Ishikawa (cell line): Measurements from ENCODE around the gene REV3L.

ENCODE experiments used
- CEBPB ChIP-seq: IDR thresholded peaks from 2 replicates; pipeline ENCODE4 v1.6.1; 2012
- CREB1 ChIP-seq: IDR thresholded peaks from 2 replicates; pipeline ENCODE4 v1.6.1; 2012; ENCODE audit warnings: low read depth
- EGR1 ChIP-seq: IDR thresholded peaks from 2 replicates; pipeline ENCODE4 v1.6.1; 2012
- EP300 ChIP-seq: IDR thresholded peaks from 2 replicates; pipeline ENCODE4 v1.6.1; 2012; ENCODE audit warnings: borderline replicate concordance
- FOXM1 ChIP-seq: IDR thresholded peaks from 2 replicates; pipeline ENCODE4 v1.6.1; 2012; ENCODE audit warnings: low read depth, borderline replicate concordance
- NFIC ChIP-seq: IDR thresholded peaks from 2 replicates; pipeline ENCODE4 v1.6.1; 2012
- RAD21 ChIP-seq: IDR thresholded peaks from 2 replicates; pipeline ENCODE4 v1.6.1; 2012; ENCODE audit warnings: low read depth
- TAF1 ChIP-seq: IDR thresholded peaks from 2 replicates; pipeline ENCODE4 v1.6.1; 2012; ENCODE audit warnings: low read depth, mild to moderate bottlenecking
- TCF12 ChIP-seq: IDR thresholded peaks from 2 replicates; pipeline ENCODE4 v1.6.1; 2012; ENCODE audit warnings: low read depth
- TEAD4 ChIP-seq: IDR thresholded peaks from 2 replicates; pipeline ENCODE4 v1.6.1; 2012
- YY1 ChIP-seq: IDR thresholded peaks from 2 replicates; pipeline ENCODE4 v1.6.1; 2012; ENCODE audit warnings: low read depth
- ZBTB7A ChIP-seq: IDR thresholded peaks from 2 replicates; pipeline ENCODE4 v1.6.1; 2012; ENCODE audit warnings: low read depth
- TF ChIP-seq, protein P1 (sequence below): IDR thresholded peaks from 2 replicates; pipeline ENCODE4 v1.6.1; 2012; ENCODE audit warnings: low read depth, mild to moderate bottlenecking
- TF ChIP-seq, protein P2 (sequence below): IDR thresholded peaks from 2 replicates; pipeline ENCODE4 v1.6.1; 2012
- TF ChIP-seq, protein P3 (sequence below): IDR thresholded peaks from 2 replicates; pipeline ENCODE4 v1.6.1; 2012

REV3L gene

DNA sequence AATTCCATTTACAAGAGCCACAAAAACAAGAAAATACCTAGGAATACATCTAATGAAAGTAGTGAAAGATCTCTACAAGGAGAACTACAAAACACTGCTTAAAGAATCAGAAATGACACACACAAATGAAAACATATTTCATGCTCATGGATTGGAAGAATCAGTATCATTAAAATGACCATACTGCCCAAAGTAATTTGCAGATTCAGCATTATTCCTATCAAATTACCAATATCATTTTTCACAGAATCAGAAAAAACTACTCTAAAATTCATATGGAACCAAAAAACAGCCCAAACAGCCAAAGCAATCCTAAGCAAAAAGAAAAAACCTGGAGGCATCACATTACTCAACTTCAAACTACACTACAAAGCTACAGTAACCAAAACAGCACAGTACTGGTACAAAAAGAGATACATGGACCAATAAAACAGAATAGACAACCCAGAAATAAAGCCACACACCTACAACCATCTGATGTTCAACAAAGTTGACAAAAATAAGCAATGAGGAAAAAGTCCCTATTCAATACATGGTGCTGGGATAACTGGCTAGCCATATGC, 24.3 kb downstream of the REV3L start:
- TF ChIP-seq, protein P1, sequence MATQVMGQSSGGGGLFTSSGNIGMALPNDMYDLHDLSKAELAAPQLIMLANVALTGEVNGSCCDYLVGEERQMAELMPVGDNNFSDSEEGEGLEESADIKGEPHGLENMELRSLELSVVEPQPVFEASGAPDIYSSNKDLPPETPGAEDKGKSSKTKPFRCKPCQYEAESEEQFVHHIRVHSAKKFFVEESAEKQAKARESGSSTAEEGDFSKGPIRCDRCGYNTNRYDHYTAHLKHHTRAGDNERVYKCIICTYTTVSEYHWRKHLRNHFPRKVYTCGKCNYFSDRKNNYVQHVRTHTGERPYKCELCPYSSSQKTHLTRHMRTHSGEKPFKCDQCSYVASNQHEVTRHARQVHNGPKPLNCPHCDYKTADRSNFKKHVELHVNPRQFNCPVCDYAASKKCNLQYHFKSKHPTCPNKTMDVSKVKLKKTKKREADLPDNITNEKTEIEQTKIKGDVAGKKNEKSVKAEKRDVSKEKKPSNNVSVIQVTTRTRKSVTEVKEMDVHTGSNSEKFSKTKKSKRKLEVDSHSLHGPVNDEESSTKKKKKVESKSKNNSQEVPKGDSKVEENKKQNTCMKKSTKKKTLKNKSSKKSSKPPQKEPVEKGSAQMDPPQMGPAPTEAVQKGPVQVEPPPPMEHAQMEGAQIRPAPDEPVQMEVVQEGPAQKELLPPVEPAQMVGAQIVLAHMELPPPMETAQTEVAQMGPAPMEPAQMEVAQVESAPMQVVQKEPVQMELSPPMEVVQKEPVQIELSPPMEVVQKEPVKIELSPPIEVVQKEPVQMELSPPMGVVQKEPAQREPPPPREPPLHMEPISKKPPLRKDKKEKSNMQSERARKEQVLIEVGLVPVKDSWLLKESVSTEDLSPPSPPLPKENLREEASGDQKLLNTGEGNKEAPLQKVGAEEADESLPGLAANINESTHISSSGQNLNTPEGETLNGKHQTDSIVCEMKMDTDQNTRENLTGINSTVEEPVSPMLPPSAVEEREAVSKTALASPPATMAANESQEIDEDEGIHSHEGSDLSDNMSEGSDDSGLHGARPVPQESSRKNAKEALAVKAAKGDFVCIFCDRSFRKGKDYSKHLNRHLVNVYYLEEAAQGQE, result no peak
- no peak for TF ChIP-seq EP300

DNA sequence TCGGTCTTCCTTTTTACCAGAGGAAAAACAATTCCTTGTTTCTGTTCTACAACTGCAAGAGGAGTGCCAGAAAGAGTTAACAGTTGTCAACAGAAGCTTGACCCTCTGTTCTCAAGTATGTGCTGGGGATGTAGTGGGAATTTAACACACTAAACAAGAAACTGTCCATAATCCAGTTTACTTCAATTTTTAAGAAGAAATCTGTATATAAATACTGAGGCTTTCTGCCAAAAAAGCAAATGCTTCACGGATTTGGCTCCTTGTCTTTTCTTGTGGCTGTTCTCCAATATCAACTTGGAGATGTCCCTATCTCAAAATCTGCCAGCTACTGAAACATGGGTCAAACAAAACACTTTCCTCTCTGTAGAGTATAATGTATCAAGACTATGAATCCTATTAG, 26.8 kb downstream of the REV3L start:
- TF ChIP-seq, protein P2, sequence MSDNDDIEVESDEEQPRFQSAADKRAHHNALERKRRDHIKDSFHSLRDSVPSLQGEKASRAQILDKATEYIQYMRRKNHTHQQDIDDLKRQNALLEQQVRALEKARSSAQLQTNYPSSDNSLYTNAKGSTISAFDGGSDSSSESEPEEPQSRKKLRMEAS, result no peak
- TF ChIP-seq ZBTB7A (no peak), TEAD4 (no peak), FOXM1 (no peak), NFIC (no peak), YY1 (no peak), TAF1 (no peak), EGR1 (no peak), TCF12 (no peak), RAD21 (no peak), CEBPB (no peak), EP300 (no peak)
- TF ChIP-seq, protein P3, sequence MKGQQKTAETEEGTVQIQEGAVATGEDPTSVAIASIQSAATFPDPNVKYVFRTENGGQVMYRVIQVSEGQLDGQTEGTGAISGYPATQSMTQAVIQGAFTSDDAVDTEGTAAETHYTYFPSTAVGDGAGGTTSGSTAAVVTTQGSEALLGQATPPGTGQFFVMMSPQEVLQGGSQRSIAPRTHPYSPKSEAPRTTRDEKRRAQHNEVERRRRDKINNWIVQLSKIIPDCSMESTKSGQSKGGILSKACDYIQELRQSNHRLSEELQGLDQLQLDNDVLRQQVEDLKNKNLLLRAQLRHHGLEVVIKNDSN, result no peak
- TF ChIP-seq, protein P1, result no peak

DNA sequence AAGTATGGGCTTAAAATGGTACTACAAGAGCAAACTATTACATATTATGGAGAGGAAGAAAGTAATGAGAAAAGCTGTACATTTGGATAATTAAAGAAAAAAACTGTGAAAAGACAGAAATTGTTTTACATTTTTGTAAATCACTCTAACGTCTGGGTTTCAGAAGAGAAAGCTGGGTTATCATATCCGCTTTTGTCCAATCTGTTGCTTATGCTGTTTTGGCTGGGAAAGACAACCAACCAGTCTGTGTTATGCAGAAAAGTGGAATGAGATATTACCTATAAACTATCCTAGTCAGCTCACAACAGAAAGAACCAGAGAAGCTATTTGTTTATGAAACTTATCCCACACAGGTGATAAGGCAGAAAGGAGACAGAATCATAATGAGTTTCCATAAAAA, 32.4 kb downstream of the REV3L start:
- TF ChIP-seq CEBPB, result no peak
- no peak for TF ChIP-seq TEAD4
- TF ChIP-seq TCF12, result no peak
- no peak for TF ChIP-seq EGR1
- TF ChIP-seq, protein P3, result no peak

DNA sequence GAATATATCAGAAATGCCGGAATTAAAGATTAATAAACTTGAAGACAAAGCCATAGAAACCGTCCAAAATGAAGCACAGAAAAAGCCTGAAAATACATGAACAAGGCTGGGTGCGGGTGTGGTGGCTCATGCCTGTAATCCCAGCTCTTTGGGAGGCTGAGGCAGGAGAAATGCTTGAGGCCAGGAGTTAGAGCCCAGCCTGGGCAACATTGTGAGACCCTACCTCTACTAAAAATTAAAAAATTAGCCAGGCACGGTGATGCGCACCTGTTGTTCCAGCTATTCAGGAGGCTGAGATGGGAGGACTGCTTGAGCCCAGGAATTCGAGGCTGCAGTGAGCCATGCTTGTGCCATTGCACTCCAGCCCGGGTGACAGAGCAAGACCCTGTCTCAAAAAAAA, 32.9 kb downstream of the REV3L start:
- TF ChIP-seq TAF1 (no peak), CEBPB (no peak), EP300 (no peak), ZBTB7A (no peak), TEAD4 (no peak), FOXM1 (no peak)
- TF ChIP-seq, protein P1, result no peak

DNA sequence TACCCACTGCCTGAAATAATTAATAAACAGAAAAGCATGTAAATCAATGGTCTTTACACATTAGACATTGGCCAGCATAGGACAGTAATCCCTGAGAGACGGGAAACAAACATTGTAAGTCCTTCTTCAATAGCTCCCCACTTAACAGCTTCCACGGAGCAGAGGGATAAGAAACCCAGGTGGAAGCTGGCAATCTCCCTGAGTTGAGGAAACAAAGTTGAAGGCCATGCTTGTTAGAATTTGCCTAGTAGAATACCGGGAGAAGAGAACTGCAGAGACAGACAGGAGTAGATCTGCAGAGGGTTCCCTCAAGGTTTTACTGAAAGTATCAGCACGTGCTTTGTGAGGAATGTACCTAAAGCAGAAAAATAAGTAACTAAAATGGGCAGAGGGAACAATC, 33.9 kb downstream of the REV3L start:
- TF ChIP-seq CREB1, result no peak
- TF ChIP-seq, protein P2, result no peak
- TF ChIP-seq TEAD4, result no peak
- no peak for TF ChIP-seq EP300
- no peak for TF ChIP-seq NFIC
- TF ChIP-seq RAD21, result no peak
- TF ChIP-seq FOXM1, result no peak
- no peak for TF ChIP-seq TCF12
- TF ChIP-seq, protein P1, result no peak
- TF ChIP-seq TAF1, result no peak
- TF ChIP-seq, protein P3, result no peak
- TF ChIP-seq YY1, result no peak
- TF ChIP-seq CEBPB, result no peak
